NCI-H524 treated with DMSO at 0.1 percent for 48 hours (cell line): ENCODE results near the gene PAIP1.
"Not testable (repeated sequence)": the region's sequence is repeated elsewhere in the genome, so short reads cannot be mapped to it uniquely, and the experiment has no call there.

Source experiments
- DNase-seq: peaks from one replicate; lab custom pipeline; 2025; lab: John Stamatoyannopoulos, UW

Gene PAIP1

DNA sequence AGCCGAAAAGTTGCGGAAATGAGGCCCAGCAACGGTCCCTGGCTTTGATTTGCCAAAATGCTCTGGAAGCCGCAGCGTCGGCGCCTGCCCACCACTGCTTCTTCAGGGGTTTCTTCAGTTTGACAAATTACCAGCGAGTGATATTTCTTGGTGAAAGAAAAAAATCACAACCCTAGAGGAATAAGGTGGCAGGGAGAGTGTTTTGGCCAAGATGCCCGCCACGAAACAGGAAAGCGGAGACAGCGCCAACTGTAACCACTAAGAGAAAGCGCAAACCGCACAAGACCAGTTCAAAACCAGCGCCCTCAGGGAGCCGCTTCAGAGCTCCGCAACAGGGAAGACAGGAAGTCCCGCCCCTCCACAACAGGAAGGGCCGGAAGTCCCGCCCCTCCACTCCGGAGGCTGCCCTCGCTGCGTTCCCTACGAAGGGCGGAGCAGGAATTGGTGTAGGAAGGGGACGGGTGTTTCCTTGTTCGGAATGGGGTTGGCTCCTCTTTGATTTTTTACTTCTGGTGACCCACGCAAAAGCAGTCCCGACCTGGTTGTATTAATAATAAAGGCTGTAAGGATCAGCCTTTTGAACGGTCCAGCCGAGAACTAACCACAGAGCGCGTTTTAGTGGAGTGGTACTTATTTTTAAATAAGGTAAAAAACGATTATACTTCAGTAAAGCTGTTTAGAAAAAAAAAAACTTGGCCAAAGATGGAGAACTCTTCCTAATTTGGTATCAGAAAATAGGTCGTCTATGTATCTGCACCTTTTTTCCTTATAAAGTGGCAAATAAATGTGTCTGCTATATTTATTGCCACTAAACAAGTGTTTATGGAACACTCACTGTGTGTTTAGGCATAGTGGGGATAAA lies 41.8 kb downstream of the PAIP1 start, which contains the start of gene C5orf34:
TSS of gene C5orf34 (minus strand) at position 333 of the 862 bp plus-strand sequence. CDS start 5,809 bp downstream, outside the sequence.
- peak; percentile 91 for DNase-seq

DNA sequence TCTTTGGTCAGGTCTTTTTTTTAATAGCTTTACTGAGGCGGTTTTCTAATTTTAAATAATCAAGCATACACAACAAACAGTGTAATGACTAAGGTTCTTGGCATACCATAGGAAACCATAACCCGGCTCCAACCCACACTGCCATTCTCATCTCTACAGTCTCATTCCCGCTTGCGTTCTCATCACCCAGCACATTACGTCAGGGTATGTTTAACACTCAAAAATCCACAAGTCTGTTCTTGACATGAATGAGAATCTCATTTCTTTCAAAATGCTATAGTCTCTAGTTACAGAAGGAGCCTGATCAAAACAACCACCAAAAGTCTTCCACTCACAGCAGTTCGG lies 42.4 kb downstream of the PAIP1 start:
- no peak for DNase-seq

DNA sequence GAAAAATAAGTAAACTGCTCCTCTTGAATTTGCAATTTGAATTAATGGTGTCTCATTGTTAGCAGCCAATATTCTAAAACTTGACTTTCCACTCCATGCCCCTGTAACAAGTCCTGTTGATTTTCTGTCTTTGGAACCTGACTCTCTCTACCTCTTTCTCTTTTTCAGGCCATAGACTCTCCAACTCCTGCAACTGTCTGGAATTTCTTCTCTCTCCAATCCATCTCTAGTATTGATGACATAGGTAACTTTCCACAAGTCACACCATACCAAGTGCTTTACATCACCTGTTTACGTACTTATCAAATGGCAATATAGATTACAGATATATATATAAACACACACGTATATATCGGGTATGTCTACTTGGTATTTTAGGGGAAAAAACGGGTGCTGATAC lies 42.9 kb downstream of the PAIP1 start:
- no peak for DNase-seq

DNA sequence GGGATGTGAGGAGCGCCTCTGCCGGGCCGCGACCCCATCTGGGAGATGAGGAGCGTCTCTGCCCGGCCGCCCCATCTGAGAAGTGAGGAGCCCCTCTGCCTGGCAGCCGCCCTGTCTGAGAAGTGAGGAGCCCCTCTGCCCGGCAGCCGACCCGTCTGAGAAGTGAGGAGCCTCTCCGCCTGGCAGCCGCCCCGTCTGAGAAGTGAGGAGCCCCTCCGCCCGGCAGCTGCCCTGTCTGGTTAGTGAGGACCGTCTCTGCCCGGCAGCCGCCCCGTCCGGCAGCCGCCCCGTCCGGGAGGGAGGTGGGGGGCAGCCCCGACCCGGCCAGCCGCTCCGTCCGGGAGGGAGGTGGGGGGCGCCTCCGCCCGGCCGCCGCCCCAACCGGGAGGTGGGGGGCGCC lies 45.8 kb downstream of the PAIP1 start:
- DNase-seq = not testable (repeated sequence)

DNA sequence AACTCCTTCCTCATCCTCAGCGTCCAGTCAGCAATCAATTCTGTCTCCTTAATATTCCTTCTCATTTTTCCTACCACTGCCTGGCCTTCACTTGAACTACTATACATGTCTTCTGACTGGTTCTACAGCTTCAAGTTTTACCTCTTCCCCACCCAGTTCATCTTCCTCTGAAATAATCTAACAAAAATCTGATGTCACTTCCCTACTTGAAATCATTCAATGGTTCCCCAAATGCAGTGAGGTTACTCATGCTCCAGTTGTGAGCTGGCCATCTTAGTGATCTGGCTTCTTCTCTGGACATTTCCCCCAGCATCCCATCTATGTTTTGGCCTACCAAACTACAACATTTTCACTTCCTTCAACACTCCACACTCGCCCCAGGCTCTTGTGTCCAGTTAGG lies 58.3 kb downstream of the PAIP1 start:
- DNase-seq = no peak

DNA sequence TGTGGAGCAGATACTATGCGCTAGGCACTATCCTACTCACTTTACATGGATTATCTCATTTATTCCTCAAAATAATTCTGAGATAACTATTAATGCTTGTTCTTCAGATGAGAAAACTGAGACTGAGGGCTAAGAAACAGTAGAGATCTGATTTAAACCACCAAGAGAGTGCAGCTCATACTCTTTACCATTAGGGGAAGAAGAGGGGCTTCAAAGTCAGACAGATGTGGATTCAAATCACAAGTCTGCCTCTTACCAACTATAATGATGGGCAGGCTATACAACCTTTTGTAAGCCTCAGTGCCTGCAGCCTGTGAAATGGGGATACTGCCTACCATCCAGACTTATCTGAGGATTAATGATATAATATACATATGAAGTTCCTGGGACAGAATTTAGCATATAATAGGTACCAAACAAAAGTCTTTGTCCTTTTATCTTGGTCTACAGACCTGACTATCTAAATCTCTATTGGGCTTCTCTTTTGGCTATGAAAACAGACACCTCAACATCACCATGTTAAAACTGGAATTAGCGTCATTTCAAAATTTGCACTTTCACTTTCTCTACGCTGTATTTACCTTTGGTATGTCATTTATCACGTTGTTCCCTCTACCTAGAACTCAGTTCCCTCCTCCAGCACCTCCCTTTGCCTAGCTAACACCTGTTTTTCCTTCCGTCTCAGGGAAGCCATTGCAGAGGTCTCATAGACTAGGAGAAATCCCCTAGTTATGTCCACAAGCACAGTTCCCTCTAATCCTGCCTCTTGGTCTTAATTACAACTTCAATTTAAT lies 59.4 kb downstream of the PAIP1 start:
- no peak for DNase-seq

DNA sequence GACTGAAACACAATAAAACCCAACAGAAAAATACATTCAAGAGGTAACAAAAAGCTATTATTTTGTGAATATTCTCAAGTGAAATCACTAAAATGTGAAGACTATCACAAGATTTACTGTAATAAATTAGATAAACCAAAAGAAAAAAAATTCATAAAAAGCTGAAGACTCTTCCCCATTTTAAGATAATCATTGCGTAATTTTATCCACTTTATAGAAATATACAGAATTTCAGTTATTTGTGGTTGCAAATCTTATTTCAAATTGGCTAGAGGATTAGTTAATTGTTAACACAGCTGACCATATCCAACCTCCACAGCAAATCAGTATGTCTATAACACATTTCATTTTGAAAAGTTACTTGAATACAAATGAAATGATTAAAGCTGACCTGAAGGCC lies 65.6 kb downstream of the PAIP1 start:
- DNase-seq = no peak

DNA sequence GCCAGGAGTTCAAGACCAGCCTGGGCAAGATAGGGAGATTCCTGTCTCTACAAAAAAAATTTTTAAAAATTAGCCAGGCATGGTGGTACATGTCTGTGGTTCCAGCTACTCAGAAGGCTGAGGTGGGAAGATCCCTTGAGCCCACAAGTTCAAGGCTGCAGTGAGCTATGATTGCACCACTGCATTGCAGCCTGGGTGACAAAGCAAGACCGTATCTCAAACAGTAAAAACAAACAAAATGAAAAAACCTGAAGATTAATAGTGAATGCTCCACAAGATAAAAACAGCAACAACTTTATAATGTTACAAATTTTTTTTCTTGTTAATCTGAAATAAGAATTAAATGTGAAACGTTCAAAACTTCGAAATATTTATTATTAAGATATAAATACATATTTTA lies 70.5 kb downstream of the PAIP1 start:
- DNase-seq = no peak

DNA sequence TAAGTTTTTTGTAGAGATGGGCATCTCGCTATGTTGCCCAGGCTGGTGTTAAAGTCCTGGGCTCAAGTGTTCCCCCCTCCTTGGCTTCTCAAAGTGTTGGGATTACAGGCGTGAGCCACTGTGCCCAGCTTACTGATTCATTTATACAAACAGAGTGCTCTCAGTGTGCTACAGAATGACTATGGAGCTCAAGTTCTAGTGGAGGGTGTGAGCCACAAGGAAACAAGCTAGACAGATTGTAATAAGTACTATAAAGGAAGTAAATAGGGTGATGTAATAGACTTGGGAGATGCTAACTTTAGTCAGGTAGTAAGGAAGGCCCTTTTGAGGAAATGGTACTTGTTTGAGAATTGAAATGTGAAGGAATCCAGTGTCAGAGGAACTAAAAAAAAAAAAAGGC lies 71.5 kb downstream of the PAIP1 start:
- no peak for DNase-seq

DNA sequence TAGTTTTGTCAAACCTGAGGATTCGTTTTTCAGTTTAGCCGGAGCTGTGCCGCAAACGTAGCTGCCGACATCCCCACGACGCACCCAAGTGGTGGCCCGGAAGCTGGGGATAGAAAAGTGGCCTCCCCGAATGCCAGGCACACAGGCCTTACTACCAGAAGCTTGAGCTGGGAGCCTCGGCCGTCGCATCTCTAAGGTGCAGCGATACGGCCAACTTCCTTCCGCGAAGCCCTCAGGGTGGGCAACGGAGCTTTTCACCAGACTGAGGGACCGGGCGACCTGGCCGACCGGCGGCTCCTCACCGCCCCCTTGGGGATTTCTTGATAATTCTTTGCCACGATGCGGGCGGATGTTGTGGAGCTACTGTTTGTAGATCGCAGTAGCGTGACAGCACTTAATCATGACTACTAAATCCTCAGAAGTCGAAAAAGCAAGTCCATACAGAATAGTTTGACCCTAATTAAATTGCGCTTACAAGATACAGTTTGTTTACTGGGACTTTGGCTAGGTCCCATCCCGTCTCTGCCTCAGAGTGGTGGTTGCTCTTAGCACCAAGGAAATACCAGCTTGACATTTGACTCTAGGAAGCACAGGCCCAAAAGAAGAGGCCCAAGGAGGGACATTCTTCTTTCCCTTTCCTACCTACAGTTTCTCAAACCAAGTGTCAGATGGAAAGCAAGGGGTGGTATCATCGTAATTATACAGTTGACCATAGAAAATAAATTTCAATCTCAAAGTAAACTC lies 72.6 kb downstream of the PAIP1 start:
- peak; percentile 75 for DNase-seq

DNA sequence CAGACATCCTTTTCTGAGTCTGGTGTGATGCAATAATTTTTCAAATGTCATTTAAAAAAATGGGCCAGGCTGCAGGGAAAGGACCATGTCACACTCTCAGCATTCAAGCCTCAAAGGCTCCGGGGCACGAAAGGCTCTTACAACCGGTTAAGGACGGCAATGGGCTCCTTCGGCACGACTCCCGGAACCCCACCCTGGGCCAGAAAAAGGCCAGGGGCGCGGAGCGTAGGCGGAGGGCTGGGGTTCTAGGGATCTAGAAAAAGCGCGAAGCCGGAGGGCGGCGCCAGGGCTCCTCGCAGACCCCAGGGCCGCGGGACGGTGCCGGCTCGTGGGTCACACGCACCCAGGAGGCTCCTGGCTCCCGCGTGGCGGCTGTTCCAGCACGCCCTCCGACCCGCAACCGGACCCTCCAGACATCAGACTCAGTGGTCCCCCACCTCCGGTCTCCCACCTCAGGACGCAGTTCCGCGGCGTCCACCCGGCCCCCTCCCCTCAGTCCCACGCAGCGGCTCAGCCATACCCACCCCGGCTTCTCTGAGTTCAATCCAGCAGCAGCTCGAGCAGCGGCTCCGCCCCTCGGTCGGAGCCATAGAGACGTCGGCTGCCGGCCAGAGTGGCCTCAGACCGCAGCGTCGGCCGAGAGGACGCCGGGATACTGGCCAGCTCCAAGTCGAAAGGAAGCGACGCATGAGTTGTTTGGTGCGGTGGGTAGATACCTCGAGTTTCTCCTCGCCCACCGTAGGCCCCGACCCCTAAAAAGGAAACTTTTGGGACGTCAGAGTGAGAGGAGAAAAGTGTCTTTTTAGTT lies 73.4 kb downstream of the PAIP1 start, which contains the start of gene TMEM267:
TSS of gene TMEM267 (minus strand) at position 568 of the 808 bp plus-strand sequence. CDS start 29,896 bp downstream, outside the sequence.
- DNase-seq = peak; percentile 78

DNA sequence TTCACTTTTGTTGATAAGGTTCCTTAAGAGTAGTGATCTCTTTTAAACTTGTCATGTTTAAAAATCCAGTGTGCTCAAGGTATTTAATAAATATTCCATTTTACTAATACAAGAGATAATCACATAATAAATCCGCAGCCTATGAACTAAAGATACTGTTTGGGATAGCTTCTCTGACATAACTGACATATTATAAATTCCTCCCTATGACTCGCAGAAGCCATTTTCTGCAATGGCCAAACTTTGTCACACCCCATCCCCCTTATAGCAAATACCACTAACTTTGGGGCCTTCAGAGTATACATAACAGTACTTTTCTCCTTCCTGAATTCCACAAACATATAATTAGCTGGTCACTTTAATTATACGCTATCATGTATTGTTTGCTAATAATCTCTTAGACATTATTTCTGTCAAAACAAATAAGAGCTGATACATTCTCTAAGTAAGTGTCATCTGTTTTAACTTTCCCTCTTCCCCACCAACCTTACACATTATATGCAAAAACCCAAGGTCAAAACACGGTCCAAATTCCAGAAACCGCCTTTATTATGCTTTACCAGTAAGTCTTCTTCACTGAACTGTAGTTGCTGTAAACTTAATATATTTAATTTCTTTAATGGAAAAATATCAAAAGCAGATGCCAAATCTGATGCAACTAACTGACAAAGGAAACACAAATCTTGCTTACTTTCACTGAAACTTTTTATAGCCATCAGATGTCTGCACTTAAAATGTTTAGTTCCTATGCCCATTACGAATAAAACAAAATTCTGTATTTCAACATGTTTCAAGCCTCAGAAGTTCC lies 74.2 kb downstream of the PAIP1 start:
- DNase-seq = no peak
